Sigmoid colon (tissue), 4 donors: ENCODE measurements around the gene CNIH3.

ENCODE experiments used
- EP300 ChIP-seq, 4 donors: sonication (generic); formaldehyde crosslinking; IDR thresholded peaks; one replicate each; pipeline ENCODE4 v1.6.1; 2017; ENCODE audit warnings: antibody characterized with exemption in 4 of 4
- POLR2A ChIP-seq, 2 donors: fragments of 450-650 bp; IDR thresholded peaks; one replicate each; pipeline ENCODE4 v1.6.1; 2016; ENCODE audit warnings: antibody characterized with exemption in 2 of 2, mild to moderate bottlenecking in 2 of 2, moderate library complexity in 2 of 2
- TF ChIP-seq, protein P1 (sequence below), 4 experiments: fragments of 450-650 bp in 3 of 4; fragments of 200-600 bp in 1 of 4; IDR thresholded peaks; one replicate each; pipeline ENCODE4 v1.5.1; 2016 to 2019; ENCODE audit warnings: antibody characterized with exemption in 4 of 4, mild to moderate bottlenecking in 3 of 4, moderate library complexity in 2 of 4

DNA sequence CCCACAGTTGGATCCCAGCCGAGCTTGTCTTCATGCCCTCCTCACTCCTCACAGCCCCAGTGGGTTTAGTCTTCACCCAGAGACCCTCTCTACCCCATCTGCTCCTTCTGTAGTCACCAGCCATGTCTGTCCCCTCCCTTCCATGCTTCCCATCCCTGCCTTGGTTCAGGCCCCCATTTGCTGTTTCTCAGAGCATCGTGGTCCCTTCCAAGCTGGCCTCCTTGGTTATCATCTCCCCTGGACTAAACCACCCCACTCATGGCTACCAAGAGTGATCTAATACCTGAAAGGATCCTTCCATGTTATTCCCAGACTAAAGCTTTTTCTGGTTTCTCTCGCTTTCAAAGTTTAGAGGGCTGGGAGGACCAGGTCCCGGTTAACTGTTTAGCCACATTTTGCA lies 8.3 kb downstream of the CNIH3 start:
- TF ChIP-seq POLR2A (IDR thresholded peaks at IDR 0.05) = no peak
- TF ChIP-seq, protein P1, sequence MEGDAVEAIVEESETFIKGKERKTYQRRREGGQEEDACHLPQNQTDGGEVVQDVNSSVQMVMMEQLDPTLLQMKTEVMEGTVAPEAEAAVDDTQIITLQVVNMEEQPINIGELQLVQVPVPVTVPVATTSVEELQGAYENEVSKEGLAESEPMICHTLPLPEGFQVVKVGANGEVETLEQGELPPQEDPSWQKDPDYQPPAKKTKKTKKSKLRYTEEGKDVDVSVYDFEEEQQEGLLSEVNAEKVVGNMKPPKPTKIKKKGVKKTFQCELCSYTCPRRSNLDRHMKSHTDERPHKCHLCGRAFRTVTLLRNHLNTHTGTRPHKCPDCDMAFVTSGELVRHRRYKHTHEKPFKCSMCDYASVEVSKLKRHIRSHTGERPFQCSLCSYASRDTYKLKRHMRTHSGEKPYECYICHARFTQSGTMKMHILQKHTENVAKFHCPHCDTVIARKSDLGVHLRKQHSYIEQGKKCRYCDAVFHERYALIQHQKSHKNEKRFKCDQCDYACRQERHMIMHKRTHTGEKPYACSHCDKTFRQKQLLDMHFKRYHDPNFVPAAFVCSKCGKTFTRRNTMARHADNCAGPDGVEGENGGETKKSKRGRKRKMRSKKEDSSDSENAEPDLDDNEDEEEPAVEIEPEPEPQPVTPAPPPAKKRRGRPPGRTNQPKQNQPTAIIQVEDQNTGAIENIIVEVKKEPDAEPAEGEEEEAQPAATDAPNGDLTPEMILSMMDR (IDR thresholded peaks at IDR 0.05) = no peak
- no peak for TF ChIP-seq EP300 (IDR thresholded peaks at IDR 0.05)
